Jurkat, Clone E6-1 (cell line): ENCODE measurements around the gene COQ8B.
"Not testable (repeated sequence)": the region's sequence is repeated elsewhere in the genome, so short reads cannot be mapped to it uniquely, and the experiment has no call there.

Experiments
- DNase-seq: peaks from one replicate; pipeline ENCODE4 v3.0.0-alpha.2; 2011; ENCODE audit warnings: low read depth, low spot score
- H3K4me3 ChIP-seq: 2 replicates; pipeline ENCODE4 v1.5.1; 2011; ENCODE audit warnings: mild to moderate bottlenecking, low read length, control low read depth, moderate library complexity

The COQ8B gene

GRCh38 chr19:40743926-40744325 lies 27.2 kb upstream of the COQ8B start:
- no peak for DNase-seq
- H3K4me3 ChIP-seq: no peak overlapping the region

- no peak for DNase-seq
- no peak overlapping the region for H3K4me3 ChIP-seq
Observed at GRCh38 chr19:40742886-40743285, 26.2 kb upstream of the COQ8B start.

GRCh38 chr19:40742477-40742876 lies 25.8 kb upstream of the COQ8B start:
- H3K4me3 ChIP-seq: no peak overlapping the region

GRCh38 chr19:40741527-40742390 lies 25.1 kb upstream of the COQ8B start:
- no peak for DNase-seq
- no peak overlapping the region for H3K4me3 ChIP-seq

More at GRCh38 chr19:40742477-40742876, 25.8 kb upstream of the COQ8B start:
- no peak for DNase-seq

GRCh38 chr19:40740747-40741146 lies 24.1 kb upstream of the COQ8B start:
- H3K4me3 ChIP-seq: no peak overlapping the region
- no peak for DNase-seq

- no peak overlapping the region for H3K4me3 ChIP-seq
- no peak for DNase-seq
Observed at GRCh38 chr19:40739871-40740703, 23.4 kb upstream of the COQ8B start.

- DNase-seq: no peak
- H3K4me3 ChIP-seq: no peak overlapping the region
Observed at GRCh38 chr19:40739030-40739839, 22.5 kb upstream of the COQ8B start.

GRCh38 chr19:40737102-40737644 lies 20.5 kb upstream of the COQ8B start:
- no peak overlapping the region for H3K4me3 ChIP-seq
- DNase-seq: no peak

- DNase-seq: no peak
- no peak overlapping the region for H3K4me3 ChIP-seq
Observed at GRCh38 chr19:40736661-40737060, 20.0 kb upstream of the COQ8B start.

GRCh38 chr19:40735013-40735771 lies 18.5 kb upstream of the COQ8B start:
- DNase-seq: no peak
- no peak overlapping the region for H3K4me3 ChIP-seq

- no peak for DNase-seq
- no peak overlapping the region for H3K4me3 ChIP-seq
Observed at GRCh38 chr19:40733149-40733548, 16.5 kb upstream of the COQ8B start.

- not testable (repeated sequence) for H3K4me3 ChIP-seq, DNase-seq
Observed at GRCh38 chr19:40732304-40732703, 15.6 kb upstream of the COQ8B start.

GRCh38 chr19:40730065-40730464 lies 13.4 kb upstream of the COQ8B start:
- not testable (repeated sequence) for H3K4me3 ChIP-seq

GRCh38 chr19:40726279-40726678 lies 9.6 kb upstream of the COQ8B start:
- H3K4me3 ChIP-seq: no peak overlapping the region
- no peak for DNase-seq

More at GRCh38 chr19:40730065-40730464, 13.4 kb upstream of the COQ8B start:
- DNase-seq: not testable (repeated sequence)

GRCh38 chr19:40724855-40725254 lies 8.2 kb upstream of the COQ8B start:
- DNase-seq: no peak
- no peak overlapping the region for H3K4me3 ChIP-seq

GRCh38 chr19:40724315-40724714 lies 7.6 kb upstream of the COQ8B start:
- no peak for DNase-seq

GRCh38 chr19:40723661-40724254 lies 7.1 kb upstream of the COQ8B start:
- H3K4me3 ChIP-seq: no peak overlapping the region
- no peak for DNase-seq

More at GRCh38 chr19:40724315-40724714, 7.6 kb upstream of the COQ8B start:
- H3K4me3 ChIP-seq: no peak overlapping the region
